GM21825 (cell line): ENCODE data around the gene PACSIN1.

Experiments used
- ATAC-seq: cut with Tn5 transposase; IDR thresholded peaks from one replicate; pipeline ENCODE4 v1.9.1; 2021; ENCODE audit warnings: mild to moderate bottlenecking, moderate library complexity; ENCODE audit not compliant: unreplicated experiment

PACSIN1 gene

DNA sequence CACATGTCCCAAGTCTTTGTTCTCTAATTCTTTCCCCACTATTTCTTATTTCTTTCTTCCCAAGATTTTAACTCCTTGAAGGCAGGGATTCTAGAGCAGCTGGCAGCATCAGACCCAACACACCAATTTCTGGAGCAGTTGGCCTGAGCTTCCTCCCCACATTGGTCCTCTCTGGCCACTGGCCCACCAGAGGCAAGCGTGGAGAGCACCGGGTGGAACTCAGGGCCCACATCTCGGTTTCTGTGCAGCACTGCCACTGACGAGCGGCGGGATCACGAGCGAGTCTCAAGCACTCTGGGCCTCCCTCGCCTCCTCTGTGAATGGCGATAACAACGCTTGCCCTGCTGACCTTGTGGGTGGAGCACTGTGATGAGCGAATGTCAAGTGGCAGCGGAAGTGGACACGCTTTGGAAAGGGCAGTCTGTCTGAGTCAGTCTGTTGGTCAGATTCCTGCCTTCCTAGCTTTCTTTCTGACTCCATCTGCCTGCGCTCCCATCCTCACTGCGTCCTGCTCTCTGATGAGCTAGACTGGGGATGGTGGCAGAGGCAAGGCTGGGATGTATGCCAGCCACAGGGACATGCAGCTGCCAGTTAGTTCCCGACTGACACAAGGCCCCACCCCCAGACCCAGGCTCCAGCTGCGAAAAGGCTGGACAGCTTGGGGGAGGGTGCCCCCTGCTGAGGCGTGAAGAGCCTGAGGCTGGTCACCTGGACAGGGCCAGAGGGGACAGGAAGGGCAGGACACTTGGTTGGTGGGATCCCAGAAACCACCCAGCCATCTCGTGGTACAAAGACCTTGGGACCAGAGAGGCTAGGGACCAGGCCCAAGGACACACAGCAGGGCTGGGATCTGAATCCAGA is 94.7 kb downstream of the PACSIN1 start:
- ATAC-seq = no peak

DNA sequence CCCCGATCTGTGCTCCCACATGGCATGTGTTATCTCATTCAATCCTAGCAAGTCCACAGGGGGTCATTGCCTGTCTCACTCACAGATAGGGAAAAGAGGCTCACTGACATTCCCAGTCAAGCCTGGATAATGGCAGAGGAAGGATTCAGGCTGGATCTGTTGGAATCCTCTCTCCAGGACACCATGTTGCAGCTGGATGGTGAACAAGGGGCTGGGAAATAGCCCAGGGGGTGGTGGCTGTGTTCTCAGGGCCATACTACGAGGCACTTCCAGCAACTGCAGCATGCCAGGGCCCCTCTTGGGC is 95.3 kb downstream of the PACSIN1 start:
- ATAC-seq = no peak

DNA sequence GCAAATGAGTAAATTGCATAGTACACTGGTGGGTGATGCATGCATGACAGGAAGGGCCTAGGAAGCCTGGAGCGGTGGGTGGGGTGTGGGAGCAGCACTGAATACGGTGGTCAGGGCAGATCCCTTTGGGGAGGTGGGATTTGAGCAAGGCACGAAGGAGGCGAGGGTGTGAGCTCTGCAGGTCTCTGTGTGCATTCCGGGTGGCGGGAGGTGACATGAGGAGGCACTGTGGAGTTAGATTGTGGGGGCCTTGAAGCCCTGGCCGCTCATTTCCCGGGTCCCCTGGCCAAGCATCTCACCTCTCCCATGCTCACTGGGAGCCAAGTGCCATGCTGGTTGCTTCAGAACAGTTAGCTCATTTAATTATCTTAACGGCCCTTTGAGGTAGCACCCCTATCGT is 96.5 kb downstream of the PACSIN1 start:
- no peak for ATAC-seq

DNA sequence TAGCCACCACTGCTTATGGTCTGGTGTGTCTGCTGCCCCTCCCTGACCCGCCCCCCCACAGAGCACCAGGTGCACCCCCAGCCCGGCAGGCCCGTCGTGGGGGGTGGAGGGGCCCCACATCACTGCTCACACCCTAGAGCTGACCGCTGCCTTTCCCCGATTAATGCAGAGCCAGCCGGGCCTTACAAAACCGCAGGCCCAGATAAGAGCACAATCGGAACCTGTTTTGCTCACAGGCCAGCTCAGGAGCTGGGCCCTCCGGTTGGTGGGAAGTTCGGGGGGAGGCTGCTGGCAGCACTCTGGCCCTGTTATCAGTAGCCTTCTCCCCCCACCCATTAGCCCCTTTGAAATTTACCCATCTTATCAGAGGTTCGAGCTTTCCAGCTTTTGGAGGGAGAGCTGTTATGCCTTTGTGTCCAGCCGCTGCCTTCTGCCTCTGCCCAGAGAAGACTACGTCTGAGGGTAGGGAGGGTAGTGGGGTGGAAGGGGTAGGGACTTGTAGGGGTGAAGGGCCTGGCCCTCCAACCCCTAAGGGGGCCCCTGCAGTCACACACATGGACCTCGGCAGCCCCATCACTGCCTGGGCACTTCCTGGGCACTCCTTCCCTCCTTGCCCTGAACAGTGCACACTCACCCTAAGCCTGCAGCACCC is 97.1 kb downstream of the PACSIN1 start:
- ATAC-seq = no peak

DNA sequence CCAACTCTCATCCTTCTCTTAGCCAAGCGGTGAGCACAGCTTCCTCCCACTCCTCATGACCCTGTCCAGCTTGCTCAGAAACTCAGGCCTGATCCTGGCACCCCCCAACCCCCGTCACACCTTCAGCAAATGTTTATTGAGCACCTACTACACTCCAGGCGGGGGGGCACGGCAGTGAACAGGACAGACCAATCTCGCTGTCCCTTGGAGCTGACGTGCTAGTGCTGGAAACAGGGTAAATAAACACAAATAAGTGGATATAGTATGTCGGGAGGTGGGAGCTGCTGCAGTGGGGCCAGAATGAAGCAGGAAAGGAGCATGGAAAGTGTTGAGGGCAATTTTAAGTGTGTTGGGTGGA is 97.6 kb downstream of the PACSIN1 start:
- ATAC-seq = no peak

DNA sequence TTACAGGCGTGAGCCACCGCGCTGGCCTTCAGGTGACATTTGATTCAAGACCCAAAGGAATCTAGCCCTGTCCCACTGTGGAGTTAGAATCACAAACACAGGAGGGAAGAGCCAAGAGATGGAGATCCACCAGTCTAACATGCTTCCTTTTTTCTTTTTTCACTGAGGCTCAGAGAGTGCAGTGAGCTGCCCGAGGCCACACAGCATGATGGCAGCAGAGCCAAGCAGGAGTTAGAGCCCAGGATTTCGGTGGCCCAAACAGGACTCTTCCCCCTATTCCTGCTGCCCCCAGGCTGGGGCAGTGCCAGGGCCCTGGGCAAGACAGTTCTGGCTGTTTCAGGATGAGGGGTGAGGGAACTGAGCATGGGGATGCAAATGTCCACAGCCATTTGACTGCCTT is 98.3 kb downstream of the PACSIN1 start:
- ATAC-seq = no peak

DNA sequence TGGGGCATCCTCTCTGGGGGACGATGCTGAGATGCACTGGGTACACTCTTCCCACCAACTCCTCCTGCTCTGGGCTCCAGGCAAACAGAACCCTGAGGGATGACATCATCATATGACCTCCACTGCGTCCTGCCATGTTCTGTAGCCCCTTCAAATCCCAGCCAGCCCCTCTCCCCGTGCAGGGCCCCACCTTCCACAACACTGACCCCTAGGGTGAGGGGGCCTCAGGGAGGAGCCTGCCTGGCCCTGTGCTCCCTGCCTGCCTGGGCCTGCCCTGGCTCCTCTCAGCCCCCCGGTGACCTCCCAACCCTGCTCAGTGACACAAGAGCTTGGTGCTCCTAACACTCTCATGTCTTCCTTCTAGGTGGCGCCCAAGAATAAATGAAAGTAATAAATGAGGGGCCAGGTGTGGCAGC is 99.9 kb downstream of the PACSIN1 start:
- ATAC-seq = no peak

DNA sequence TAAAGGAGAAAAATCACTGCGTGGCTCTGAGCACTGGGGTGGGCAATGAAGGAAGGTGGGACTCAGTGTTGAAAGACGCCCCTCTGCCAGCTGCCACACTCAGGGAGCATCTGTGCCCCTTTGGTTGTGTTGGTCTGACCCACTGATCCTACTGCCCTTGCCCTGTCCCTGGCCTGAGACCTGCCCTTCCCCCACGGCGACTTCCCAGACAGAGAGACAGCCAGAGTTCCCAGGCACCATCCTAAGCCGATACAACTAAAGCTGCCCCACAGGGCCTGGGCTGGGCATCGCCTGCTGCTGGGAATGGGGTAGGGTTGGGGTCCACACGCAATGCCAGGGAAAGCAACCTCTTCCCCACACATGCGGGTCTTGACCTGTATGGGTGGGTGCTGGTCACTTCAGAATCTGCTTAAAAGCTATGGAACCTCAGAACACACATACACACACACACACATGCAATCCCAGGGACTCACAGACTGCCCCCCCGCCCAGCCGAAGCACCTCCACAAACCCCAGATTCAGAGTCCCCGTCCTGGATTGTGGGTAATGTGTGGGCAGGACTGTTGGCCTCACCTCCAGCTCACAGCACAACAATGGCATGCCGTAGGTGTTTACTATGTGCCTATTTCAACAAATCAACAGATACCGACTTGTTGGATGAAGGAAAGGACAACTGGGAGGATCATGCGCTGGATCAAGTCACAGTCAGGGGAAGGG is 101.1 kb downstream of the PACSIN1 start:
- no peak for ATAC-seq

DNA sequence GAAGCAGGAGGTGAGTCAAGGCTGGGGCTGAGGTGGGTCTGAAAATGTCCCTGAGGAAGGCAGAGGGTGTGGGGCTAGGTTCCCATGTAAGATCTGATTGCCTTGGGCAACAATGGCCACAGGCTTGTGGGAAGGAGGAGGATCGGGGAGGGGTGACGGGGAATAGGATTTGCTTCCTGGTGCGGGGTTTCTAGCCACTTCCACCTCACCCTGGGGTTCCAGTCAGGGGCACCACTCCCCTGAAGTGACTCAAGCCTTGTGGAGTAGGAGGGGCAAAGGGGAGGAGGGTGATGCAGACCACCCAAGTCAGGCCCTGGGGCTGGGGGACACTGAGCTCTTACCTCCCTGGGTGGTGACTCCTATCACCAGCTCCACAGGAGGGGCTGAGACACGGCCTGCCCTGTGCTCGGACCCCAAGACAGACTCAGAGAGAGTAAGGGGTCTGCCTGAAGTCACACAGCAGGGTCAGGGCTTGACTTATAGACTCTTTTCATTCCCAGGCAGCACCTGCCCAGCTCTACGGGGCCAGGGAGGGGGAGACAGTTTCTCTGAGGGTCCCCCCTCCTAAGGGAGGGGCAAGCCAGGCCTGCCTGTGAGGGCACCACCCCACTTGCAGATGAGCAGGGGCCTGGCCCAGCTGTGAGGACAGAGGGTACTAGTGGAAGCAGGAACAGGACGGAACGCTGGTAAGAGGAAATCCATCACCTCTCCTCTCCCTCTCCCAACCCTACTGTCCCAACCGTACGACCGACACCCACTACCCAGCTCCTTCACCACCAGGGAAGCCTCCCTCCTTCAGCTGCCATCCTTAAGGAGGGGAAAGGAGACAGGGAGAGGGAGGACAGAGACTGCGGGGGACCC is 102.7 kb downstream of the PACSIN1 start:
- no peak for ATAC-seq

DNA sequence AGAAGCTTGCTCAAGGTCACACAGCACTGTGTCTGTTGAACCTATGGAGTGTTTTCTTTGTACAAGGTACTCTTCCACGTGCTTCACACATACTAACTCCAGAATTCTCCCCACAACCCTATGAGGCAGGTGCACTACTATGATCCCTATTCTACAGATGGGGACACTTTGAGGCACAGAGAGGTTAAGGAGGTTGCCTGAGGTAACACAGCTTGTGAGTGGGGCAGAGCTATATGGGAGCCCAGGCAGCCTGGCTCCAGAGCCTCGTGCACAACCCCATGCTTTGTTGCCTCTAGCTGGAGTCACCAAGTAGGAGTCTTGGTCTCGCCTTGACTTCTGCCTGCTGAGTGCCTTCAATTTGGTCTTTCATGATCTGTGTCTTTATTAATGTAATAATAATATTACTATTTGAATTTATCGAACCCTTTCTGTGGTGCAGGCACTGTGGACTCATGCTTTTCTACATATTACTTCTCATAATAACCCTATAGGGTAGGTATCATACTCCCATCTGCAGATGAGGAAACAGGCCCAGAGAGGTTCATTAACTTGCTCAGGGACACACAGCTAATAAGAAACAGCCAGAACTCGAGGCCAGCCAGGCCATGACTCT is 103.6 kb downstream of the PACSIN1 start:
- ATAC-seq = no peak

DNA sequence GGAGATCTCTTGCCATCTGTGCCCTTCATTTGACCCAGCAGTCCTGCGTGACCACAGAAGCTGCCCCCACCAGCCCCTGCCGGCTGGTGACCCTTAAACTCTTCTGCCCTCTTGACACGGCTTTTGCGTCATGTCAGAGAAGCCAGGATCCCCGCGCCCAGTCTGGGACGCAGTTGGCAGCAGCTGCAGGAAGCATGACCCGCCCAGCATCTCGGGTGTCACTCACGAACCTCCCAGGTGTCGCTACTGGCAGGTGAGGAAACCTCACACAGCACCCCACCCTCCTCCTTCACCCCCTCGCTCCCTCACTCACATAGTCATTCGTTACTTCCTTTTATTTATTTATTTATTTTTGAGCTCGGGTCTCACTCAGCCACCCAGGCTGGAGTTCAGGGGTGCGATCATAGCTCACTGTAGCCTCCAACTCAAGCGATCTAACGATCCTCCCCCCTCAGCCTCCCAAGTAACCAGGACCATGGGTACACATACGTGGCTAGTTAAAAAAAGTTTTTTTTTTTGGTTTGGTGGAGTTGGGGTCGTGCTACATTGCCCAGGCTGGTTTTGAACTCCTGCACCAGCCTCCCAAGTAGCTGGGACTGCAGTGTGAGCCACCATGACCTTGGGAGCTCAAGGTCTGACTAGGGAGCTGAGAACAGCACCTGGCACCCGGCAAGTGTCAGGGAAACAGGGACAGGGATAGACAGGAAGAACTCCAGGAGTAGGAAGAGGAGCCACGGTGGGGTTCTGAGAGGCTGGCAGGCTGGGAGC is 104.4 kb downstream of the PACSIN1 start:
- ATAC-seq = no peak

DNA sequence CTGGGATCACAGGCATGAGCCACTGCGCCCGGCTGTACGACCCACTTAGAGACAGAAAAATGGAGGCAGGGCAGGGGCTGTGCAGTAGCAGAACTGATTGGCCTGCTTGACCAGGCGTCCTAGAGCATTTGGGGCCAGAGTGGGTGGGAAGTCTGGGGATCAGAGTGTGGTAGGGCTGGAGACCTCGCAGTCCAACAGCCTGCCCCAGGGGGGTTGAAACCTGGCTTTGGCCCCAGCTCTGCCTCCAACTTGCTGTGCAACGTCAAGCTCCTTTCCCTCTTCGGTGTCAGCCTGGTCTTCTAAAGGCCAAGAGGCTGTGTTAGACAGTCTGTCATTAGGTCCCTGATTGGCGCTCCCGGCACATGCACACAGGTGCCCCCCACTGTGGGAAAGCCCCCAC is 105.5 kb downstream of the PACSIN1 start:
- no peak for ATAC-seq

DNA sequence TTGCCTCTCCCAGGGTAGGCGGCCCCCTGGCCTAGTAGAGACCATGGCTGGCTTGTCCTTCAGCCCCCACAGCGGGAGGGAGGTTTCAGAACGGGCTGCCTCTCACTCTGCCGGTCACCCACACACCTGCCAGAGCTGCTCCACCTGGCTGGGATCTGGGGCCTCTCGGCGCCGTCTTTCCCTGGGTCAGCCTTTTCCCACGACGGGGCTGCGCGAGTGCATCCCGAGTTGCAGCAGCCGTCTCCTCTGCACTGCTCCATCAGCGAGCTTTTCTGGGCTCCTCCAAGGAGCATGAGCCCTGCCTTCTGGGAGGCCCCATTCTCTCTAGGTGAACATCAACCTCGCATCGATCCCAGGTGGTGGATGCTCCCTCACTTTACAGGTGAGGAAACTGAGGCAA is 106.1 kb downstream of the PACSIN1 start:
- no peak for ATAC-seq

DNA sequence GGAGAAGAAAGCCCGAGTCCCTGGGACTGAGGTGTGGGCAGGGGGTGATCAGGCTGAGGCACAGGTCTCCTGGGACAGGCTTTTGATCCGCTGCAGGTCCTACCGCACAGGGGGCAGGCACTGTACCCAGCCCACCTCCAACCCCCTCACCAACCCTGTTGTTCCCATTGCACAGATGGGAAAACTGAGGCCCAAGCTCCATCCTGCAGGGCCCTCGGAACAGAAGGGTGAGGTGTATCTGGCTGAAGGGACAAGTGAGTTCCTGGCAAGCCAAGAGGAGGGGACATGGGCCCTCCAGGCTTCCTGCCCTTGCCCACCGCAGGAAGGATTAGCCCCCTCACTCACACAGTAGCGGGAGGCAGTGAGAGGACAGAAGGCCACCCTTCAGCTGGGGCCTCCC is 106.7 kb downstream of the PACSIN1 start:
- ATAC-seq = no peak

DNA sequence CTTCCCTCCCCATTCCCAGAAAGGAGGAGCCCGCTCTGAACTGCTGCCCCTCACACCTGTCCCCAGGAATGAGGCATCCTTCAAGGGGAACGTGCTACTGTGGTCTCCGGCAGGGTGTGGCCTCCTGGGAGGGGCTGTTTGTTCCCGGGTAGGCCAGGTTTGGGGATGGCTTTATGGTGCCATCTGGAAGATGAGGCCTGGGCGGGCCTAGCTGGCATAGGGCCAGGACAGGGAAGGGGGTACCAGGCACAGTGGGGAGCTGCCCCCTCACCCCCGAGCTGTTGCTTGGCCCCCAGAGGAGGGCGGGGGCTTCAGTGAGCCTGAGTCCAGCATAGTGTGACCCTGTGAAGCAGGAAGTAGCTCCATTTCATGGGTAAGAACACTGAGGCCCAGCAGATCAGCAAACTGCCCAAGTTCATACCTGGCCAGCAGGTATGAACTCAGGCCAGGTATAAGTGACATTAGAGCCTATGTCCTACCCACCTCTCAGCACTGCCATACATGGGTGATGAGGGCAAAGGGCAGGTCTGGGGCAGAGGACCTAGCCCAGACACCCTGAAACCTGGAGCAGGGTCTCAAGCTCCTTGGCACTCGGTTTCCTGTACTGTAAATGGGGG is 107.8 kb downstream of the PACSIN1 start:
- ATAC-seq = no peak

DNA sequence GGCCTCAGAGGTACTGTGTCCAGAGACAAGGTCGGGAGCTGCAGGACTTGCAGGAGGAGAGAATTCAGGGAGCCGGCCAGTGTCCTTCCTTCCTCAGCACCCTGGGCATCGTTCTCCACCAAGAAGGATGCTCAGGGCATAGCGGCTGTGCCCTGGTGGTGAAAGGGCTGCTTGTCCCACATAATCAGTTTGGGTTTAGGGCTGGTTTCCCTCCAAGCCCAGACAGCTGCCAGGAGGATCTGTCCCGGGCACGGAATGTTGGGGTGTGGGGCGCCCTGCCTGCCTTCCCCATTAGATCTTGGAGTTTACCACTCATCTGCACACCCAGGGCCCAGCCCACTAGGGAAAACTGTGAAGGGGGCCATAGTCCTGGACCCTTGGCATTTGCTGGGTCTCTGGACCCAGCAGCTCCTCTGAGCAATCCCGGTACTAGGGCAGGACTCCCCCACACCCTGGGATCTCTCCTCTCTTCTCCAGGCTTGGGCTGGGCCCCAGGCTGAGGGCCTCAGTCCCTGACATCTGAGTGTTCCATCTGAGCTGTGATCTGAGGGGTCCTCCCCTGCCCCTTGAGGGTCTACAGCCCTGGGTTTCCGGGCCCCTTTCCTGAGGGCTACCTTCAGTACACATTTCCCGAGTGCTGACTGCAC is 108.9 kb downstream of the PACSIN1 start:
- ATAC-seq = no peak

DNA sequence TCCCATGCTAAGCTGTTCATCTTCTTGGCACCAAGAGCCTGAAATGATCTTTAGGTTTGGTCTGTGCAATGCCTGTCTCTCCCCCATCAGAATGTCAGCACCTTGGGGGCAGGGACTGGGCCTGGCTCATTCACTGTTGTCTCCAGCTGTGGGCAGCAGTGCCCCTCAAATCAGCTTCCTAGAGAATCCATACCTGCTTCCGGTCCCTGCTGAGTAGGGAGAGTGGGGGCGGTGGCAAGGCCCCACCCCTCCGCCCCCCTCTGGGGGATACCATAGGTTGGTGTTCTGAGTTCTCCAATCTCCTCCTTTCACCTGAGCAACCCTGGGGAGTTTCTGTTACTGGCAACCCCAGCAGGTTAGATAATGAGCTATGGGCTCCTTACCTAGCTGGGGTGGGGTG is 109.5 kb downstream of the PACSIN1 start:
- no peak for ATAC-seq

DNA sequence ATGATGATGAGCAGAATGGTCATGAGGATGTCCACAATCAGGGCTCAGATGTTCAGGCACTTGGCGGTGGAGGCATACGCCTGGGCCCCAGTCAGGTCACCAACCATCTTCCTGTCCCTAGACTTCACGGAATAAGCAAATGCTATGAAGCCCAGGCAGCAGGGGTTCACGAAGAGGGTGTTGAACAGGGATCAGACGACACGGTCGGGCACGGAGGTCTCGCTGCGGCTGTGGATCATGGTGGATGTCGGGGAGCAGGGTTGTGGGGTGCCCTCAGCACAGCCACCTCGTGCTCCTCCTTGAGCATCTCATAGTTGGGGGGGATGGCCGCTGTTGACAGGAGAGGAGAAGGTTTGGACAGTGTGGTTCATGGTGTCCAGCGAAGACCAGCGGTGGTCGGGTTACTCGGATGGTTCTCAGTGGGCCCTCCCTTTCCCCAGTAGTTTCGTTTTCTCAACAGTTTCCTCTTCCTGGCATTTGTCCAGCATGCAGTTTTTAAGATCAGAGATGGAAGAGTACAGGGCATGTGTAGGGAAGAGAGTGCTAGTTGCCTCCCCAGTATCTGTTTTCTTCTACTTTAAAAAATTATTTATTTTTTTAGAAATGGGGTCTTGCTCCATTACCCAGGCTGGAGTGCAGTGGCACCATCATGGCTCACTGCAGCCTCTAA is 110.5 kb downstream of the PACSIN1 start:
- ATAC-seq = no peak
